Measurements from ENCODE around the gene PIH1D1. TPM values are rescaled to one million over a fixed set of nuclear protein-coding genes. Genes with fewer than 3 reads are reported as not detected.

Gene PIH1D1
- total and polyA plus RNA-seq, 2 experiments from 2014 or later, result 72.1 to 79.8 TPM

DNA sequence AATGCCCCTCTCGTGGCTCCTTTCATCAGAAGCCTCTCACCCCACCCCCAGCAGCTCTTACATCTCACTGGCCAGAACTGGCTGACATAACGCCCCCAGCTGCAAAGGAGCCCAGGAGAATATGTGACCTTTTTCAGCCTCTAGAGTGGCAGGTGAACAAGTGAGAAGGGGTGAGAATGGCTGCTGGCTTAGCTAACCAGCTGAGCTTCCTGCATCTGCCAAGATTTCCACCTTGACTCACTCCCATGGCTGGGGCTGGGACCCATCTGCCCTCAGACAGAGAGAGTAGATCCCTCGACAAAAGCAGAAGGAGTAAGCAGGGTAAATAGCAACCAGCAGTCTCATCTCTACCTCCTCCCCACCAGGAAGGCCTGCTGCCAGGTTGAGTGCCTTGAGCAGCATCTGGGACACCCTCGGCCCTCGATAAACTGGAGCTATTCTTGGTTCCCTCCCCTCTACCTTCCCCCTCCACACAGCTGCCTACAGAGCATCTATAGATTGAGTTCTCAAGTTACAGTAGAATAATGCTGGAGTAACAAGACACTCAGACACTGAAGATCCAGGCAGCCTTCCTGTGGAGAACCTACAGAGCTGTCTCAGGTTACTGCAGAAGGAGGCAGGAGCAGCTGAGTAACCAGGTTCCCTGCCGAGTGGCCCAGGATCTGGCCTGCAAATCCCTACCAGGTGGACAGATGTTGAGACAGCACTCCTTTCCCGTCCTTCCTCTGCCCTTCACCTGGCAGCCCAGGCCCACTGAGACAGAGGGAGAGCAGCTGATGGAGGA is 48.0 kb downstream of the PIH1D1 start:
- DNase-seq (ENCODE audit: low spot score), result no peak
- Histone ChIP-seq H4K20me1 (ENCODE audit: insufficient read depth, poor library complexity, severe bottlenecking) (no peaks in the 10 kb centered on the region), H3K36me3 (replicated peaks; ENCODE audit: insufficient read depth, low read depth) (no peaks in the 10 kb centered on the region), H3K4me2 (no peak overlapping the region), H3K4me3 (no peak overlapping the region), H3K27me3 (no peaks in the 10 kb centered on the region), H3K4me1 (ENCODE audit: insufficient read depth) (no peaks in the 10 kb centered on the region), H3K9me3 (ENCODE audit: low read depth) (no peaks in the 10 kb centered on the region), H3K9me2 (replicated peaks; ENCODE audit: insufficient read depth) (no peaks in the 10 kb centered on the region), H2AFZ (no peak overlapping the region), H3K79me2 (no peaks in the 10 kb centered on the region), H3K27ac (peak overlapping the region; percentile 51)
- TF ChIP-seq EZH2 (IDR thresholded peaks at IDR 0.05; ENCODE audit: borderline replicate concordance) (no peak), EZH2phosphoT487 (IDR thresholded peaks at IDR 0.05; ENCODE audit: low read depth, severe bottlenecking, unreplicated experiment) (no peak)
- TF ChIP-seq, protein P1, sequence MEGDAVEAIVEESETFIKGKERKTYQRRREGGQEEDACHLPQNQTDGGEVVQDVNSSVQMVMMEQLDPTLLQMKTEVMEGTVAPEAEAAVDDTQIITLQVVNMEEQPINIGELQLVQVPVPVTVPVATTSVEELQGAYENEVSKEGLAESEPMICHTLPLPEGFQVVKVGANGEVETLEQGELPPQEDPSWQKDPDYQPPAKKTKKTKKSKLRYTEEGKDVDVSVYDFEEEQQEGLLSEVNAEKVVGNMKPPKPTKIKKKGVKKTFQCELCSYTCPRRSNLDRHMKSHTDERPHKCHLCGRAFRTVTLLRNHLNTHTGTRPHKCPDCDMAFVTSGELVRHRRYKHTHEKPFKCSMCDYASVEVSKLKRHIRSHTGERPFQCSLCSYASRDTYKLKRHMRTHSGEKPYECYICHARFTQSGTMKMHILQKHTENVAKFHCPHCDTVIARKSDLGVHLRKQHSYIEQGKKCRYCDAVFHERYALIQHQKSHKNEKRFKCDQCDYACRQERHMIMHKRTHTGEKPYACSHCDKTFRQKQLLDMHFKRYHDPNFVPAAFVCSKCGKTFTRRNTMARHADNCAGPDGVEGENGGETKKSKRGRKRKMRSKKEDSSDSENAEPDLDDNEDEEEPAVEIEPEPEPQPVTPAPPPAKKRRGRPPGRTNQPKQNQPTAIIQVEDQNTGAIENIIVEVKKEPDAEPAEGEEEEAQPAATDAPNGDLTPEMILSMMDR (IDR thresholded peaks at IDR 0.05; ENCODE audit: poor library complexity), result no peak
- WGBS (ENCODE audit: low lambda C conversion rate, missing lambda C conversion rate), result 21% methylated on average over 7 of the region's 7 CpGs

DNA sequence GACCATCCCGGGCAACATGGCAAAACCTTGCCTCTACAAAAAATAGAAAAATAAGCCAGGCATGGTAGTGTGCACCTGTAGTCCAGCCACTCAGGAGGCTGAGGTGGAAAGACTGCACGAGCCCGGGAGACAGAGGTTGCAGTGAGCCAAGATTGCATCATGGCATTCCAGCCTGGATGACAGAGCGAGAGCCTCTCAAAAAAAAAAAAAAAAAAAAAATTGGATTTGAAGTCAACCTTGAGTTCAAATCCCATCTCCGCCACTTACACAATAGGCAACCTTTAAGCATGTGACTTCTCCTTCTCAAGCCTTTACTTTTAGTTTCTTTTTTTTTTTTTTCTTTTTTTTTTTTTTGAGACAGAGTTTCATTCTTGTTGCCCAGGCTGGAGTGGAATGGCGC is 51.6 kb downstream of the PIH1D1 start:
- Histone ChIP-seq H3K4me1 (ENCODE audit: insufficient read depth) (no peaks in the 10 kb centered on the region), H3K36me3 (replicated peaks; ENCODE audit: insufficient read depth, low read depth) (no peaks in the 10 kb centered on the region), H3K9me2 (replicated peaks; ENCODE audit: insufficient read depth) (no peaks in the 10 kb centered on the region), H3K27me3 (no peaks in the 10 kb centered on the region), H3K4me3 (no peak overlapping the region), H3K27ac (no peak overlapping the region), H2AFZ (no peak overlapping the region), H3K4me2 (no peak overlapping the region), H3K79me2 (no peaks in the 10 kb centered on the region), H3K9me3 (ENCODE audit: low read depth) (no peaks in the 10 kb centered on the region), H4K20me1 (ENCODE audit: insufficient read depth, poor library complexity, severe bottlenecking) (no peaks in the 10 kb centered on the region)
- DNase-seq (ENCODE audit: low spot score), result no peak
- WGBS (ENCODE audit: low lambda C conversion rate, missing lambda C conversion rate), result 84% methylated on average over 6 of the region's 6 CpGs
- TF ChIP-seq, protein P1 (IDR thresholded peaks at IDR 0.05; ENCODE audit: poor library complexity), result no peak
- TF ChIP-seq EZH2phosphoT487 (IDR thresholded peaks at IDR 0.05; ENCODE audit: low read depth, severe bottlenecking, unreplicated experiment) (no peak), EZH2 (IDR thresholded peaks at IDR 0.05; ENCODE audit: borderline replicate concordance) (no peak)

DNA sequence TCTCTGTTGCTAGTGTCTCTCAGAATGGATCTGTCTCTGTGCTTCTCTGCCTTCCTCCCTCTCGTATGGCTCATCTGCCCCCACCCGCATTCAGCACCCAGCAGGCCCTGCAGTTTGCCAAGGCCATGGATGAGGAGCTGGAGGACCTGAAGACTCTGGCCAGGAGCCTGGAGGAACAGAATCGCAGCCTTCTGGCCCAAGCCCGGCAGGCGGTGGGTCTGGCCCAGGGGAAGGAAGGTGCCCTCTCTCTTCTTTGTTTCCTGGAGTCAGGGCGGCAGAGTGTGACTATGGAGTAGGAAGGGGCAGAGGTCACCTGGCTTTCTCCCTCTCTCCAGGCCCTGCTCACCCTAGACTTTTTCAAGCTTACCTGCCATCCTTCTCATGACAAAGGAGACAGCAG is 52.7 kb downstream of the PIH1D1 start:
- Histone ChIP-seq H3K9me3 (ENCODE audit: low read depth) (no peaks in the 10 kb centered on the region), H3K4me3 (no peak overlapping the region), H3K9me2 (replicated peaks; ENCODE audit: insufficient read depth) (no peaks in the 10 kb centered on the region), H2AFZ (no peak overlapping the region), H3K27ac (no peak overlapping the region), H3K4me1 (ENCODE audit: insufficient read depth) (no peaks in the 10 kb centered on the region), H3K79me2 (no peaks in the 10 kb centered on the region), H3K27me3 (no peaks in the 10 kb centered on the region), H4K20me1 (ENCODE audit: insufficient read depth, poor library complexity, severe bottlenecking) (no peaks in the 10 kb centered on the region), H3K36me3 (replicated peaks; ENCODE audit: insufficient read depth, low read depth) (no peaks in the 10 kb centered on the region), H3K4me2 (no peak overlapping the region)
- 83% methylated on average over 6 of the region's 6 CpGs for WGBS (ENCODE audit: low lambda C conversion rate, missing lambda C conversion rate)
- DNase-seq (ENCODE audit: low spot score), result no peak
- TF ChIP-seq, protein P1 (IDR thresholded peaks at IDR 0.05; ENCODE audit: poor library complexity), result no peak
- no peak for TF ChIP-seq EZH2phosphoT487 (IDR thresholded peaks at IDR 0.05; ENCODE audit: low read depth, severe bottlenecking, unreplicated experiment)
- no peak for TF ChIP-seq EZH2 (IDR thresholded peaks at IDR 0.05; ENCODE audit: borderline replicate concordance)

Measured in hepatocyte (in vitro differentiated cells).